ENCODE results near the gene CROCC2.

- no peak for TF ChIP-seq POLR2AphosphoS5 (IDR thresholded peaks at IDR 0.05)
- TF ChIP-seq, protein P1, sequence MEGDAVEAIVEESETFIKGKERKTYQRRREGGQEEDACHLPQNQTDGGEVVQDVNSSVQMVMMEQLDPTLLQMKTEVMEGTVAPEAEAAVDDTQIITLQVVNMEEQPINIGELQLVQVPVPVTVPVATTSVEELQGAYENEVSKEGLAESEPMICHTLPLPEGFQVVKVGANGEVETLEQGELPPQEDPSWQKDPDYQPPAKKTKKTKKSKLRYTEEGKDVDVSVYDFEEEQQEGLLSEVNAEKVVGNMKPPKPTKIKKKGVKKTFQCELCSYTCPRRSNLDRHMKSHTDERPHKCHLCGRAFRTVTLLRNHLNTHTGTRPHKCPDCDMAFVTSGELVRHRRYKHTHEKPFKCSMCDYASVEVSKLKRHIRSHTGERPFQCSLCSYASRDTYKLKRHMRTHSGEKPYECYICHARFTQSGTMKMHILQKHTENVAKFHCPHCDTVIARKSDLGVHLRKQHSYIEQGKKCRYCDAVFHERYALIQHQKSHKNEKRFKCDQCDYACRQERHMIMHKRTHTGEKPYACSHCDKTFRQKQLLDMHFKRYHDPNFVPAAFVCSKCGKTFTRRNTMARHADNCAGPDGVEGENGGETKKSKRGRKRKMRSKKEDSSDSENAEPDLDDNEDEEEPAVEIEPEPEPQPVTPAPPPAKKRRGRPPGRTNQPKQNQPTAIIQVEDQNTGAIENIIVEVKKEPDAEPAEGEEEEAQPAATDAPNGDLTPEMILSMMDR (IDR thresholded peaks at IDR 0.05): no peak
- no peak for TF ChIP-seq EP300 (IDR thresholded peaks at IDR 0.05; ENCODE audit: low read depth)
- TF ChIP-seq POLR2A (IDR thresholded peaks at IDR 0.05): no peak
Measured at GRCh38 chr2:241010531-241011295, 104.6 kb downstream of the CROCC2 start.
